H7 (cell line): Measurements from ENCODE around the gene SLC17A7. TPM values are rescaled to one million over a fixed set of nuclear protein-coding genes. Genes with fewer than 3 reads are reported as not detected.

Experiments
- DNase-seq: peaks from one replicate; pipeline ENCODE4 v3.0.0; 2012
- H3K27me3 ChIP-seq: 2 replicates; pipeline ENCODE4 v1.6.0; 2011; ENCODE audit warnings: mild to moderate bottlenecking, low read length; ENCODE audit not compliant: control insufficient read depth, insufficient read depth
- H3K36me3 ChIP-seq: replicated peaks from 2 replicates; pipeline ENCODE4 v1.5.1; 2011; ENCODE audit warnings: low read length; ENCODE audit not compliant: control insufficient read depth, insufficient read depth
- H3K4me3 ChIP-seq: 2 replicates; pipeline ENCODE4 v1.5.1; 2011; ENCODE audit warnings: low read depth, mild to moderate bottlenecking, control low read depth, low read length, moderate library complexity; ENCODE audit not compliant: insufficient read depth
- total RNA-seq: library from RNA; depleted of rRNA; stranded (reverse); fragments of >200 nt; shearing (Covaris generic); gene quantifications from 2 replicates; pipeline ENCODE4 v1.2.3, GENCODE V29; 2014

SLC17A7 gene
- total RNA-seq, 1 experiment from 2014 or later, result 0.14 TPM

GRCh38 chr19:49430678-49431329 lies 10.5 kb downstream of the SLC17A7 start:
- DNase-seq, result no peak
- H3K36me3 ChIP-seq, result no peaks in the 10 kb centered on the region
- no peak overlapping the region for H3K4me3 ChIP-seq
- H3K27me3 ChIP-seq, result peaks cover 96% of the 10 kb centered on the region

GRCh38 chr19:49430172-49430677 lies 11.1 kb downstream of the SLC17A7 start:
- Histone ChIP-seq H3K36me3 (no peaks in the 10 kb centered on the region), H3K4me3 (no peak overlapping the region), H3K27me3 (peaks cover 97% of the 10 kb centered on the region)
- no peak for DNase-seq

- peak; percentile 73 for DNase-seq
- Histone ChIP-seq H3K36me3 (no peaks in the 10 kb centered on the region), H3K27me3 (peaks cover 97% of the 10 kb centered on the region), H3K4me3 (peak overlapping the region; percentile 49)
Measured at GRCh38 chr19:49428547-49429451, 12.5 kb downstream of the SLC17A7 start.

GRCh38 chr19:49427855-49428546 lies 13.3 kb downstream of the SLC17A7 start:
- Histone ChIP-seq H3K27me3 (peaks cover 97% of the 10 kb centered on the region), H3K36me3 (no peaks in the 10 kb centered on the region), H3K4me3 (peak overlapping the region; percentile 49)
- peak; percentile 92 for DNase-seq

- Histone ChIP-seq H3K27me3 (peaks cover 97% of the 10 kb centered on the region), H3K4me3 (no peak overlapping the region), H3K36me3 (no peaks in the 10 kb centered on the region)
- no peak for DNase-seq
Measured at GRCh38 chr19:49427339-49427738, 14.0 kb downstream of the SLC17A7 start.

- H3K27me3 ChIP-seq, result peaks cover 97% of the 10 kb centered on the region
- peak overlapping the region; percentile 4; the same call in 1 of the 2 replicates for H3K4me3 ChIP-seq
- DNase-seq, result peak; percentile 96
- no peaks in the 10 kb centered on the region for H3K36me3 ChIP-seq
Measured at GRCh38 chr19:49425922-49426592, 15.3 kb downstream of the SLC17A7 start.

- Histone ChIP-seq H3K36me3 (no peaks in the 10 kb centered on the region), H3K27me3 (peaks cover 89% of the 10 kb centered on the region), H3K4me3 (peak within 1 kb of the TSS; percentile 4; the same call in 1 of the 2 replicates)
- no peak for DNase-seq
Measured at GRCh38 chr19:49425178-49425577, 16.1 kb downstream of the SLC17A7 start, which contains the start of gene GFY. Gene GFY (plus strand): TSS chr19:49425388. CDS start chr19:49426431, 1,043 bp downstream.

GRCh38 chr19:49423985-49424303 lies 17.4 kb downstream of the SLC17A7 start:
- H3K4me3 ChIP-seq, result no peak overlapping the region
- peaks cover 80% of the 10 kb centered on the region for H3K27me3 ChIP-seq
- no peak for DNase-seq
- H3K36me3 ChIP-seq, result no peaks in the 10 kb centered on the region

GRCh38 chr19:49423071-49423984 lies 18.0 kb downstream of the SLC17A7 start, which contains the start of gene PTH2:
Gene PTH2 (minus strand): TSS chr19:49423441. CDS start chr19:49423339, 102 bp downstream.
- peak within 1 kb of the TSS; percentile 44 for H3K4me3 ChIP-seq
- DNase-seq, result no peak
- no peaks in the 10 kb centered on the region for H3K36me3 ChIP-seq
- peaks cover 74% of the 10 kb centered on the region for H3K27me3 ChIP-seq

- peak; percentile 92 for DNase-seq
- Histone ChIP-seq H3K36me3 (no peaks in the 10 kb centered on the region), H3K27me3 (peaks cover 69% of the 10 kb centered on the region), H3K4me3 (peak overlapping the region; percentile 44)
Measured at GRCh38 chr19:49422407-49423070, 18.8 kb downstream of the SLC17A7 start.

- peaks cover 62% of the 10 kb centered on the region for H3K27me3 ChIP-seq
- H3K4me3 ChIP-seq, result no peak overlapping the region
- DNase-seq, result peak; percentile 26
- H3K36me3 ChIP-seq, result no peaks in the 10 kb centered on the region
Measured at GRCh38 chr19:49421878-49422202, 19.5 kb downstream of the SLC17A7 start.

GRCh38 chr19:49421039-49421877 lies 20.1 kb downstream of the SLC17A7 start:
- H3K27me3 ChIP-seq, result peaks cover 58% of the 10 kb centered on the region
- H3K36me3 ChIP-seq, result no peaks in the 10 kb centered on the region
- peak overlapping the region; percentile 19; the same call in 1 of the 2 replicates for H3K4me3 ChIP-seq
- peak; percentile 99 for DNase-seq
